ENCODE measurements around the gene OR2Y1. TPM values are rescaled to one million over a fixed set of nuclear protein-coding genes. Genes with fewer than 3 reads are reported as not detected.

OR2Y1 gene
- total and polyA plus RNA-seq, 2 of the 13 experiments (the other 11 are each of a cell fraction or from before 2014, with no cell fraction given): not detected

DNA sequence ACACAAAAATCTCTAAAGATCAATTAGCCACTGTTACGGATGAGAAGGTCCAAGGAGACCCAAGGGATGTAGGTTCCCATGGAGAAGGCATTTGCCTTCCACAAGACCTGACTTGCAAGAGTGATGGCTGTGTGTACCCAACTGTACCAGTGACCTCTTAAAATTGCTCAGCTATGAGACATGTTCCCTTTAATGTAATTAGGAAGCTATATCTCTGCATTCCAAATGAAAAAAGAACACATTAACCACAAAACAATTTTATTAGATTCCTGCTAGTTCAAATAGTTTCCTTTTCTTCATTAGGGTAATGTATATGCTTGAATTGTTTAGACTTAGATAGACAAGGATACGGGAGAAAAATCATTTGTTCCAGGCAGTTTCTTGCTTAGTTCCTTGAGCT, 3.3 kb downstream of the OR2Y1 start:
- POLR2A ChIA-PET: no interaction called here
- no peaks in the 10 kb centered on the region for H3K36me3 ChIP-seq (replicated peaks in 1 of 2; ENCODE audit: control insufficient read depth in 1 of 2, insufficient read depth in 2 of 2, low read length in 2 of 2)
- no peak overlapping the region for H3K9ac ChIP-seq (ENCODE audit: insufficient read depth, low read depth, low read length)
- no TSS peak for BruUV-seq (replicated peaks)
- TF ChIP-seq, protein P1, sequence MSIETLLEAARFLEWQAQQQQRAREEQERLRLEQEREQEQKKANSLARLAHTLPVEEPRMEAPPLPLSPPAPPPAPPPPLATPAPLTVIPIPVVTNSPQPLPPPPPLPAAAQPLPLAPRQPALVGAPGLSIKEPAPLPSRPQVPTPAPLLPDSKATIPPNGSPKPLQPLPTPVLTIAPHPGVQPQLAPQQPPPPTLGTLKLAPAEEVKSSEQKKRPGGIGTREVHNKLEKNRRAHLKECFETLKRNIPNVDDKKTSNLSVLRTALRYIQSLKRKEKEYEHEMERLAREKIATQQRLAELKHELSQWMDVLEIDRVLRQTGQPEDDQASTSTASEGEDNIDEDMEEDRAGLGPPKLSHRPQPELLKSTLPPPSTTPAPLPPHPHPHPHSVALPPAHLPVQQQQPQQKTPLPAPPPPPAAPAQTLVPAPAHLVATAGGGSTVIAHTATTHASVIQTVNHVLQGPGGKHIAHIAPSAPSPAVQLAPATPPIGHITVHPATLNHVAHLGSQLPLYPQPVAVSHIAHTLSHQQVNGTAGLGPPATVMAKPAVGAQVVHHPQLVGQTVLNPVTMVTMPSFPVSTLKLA (IDR thresholded peaks at IDR 0.05): no peak
- TF ChIP-seq ARNTL (CRISPR knock-in tag; IDR thresholded peaks at IDR 0.05) (no peak), TAF1 (CRISPR knock-in tag; IDR thresholded peaks at IDR 0.05) (no peak)
- no peak overlapping the region for H2AFZ ChIP-seq (ENCODE audit: low read length)
- intact Hi-C loops (cut with micrococcal nuclease; ENCODE audit: unreplicated experiment): no loop called here
- in situ Hi-C loops (cut with HindIII; ENCODE audit: extremely low pct_ligation_motif_present, low pct_unique_long_range_greater_than_20kb): no loop called here
- no peak overlapping the region for H3K4me2 ChIP-seq (ENCODE audit: low read depth, low read length)
- H3K4me3 ChIP-seq (replicated peaks in 1 of 3; ENCODE audit: insufficient read depth in 1 of 3, low read depth in 2 of 3, low read length in 3 of 3): no peak overlapping the region
- ATAC-seq (no peak), FAIRE-seq (no peak), DNase-seq (ENCODE audit: low spot score) (no peak)
- CTCF ChIA-PET (ENCODE audit: low intra/inter-chr PET ratio, low total read pairs): no interaction called here
- peaks cover 0 to 27% of the 10 kb centered on the region in 2 experiments; a peak in 3 of 5 replicates for H3K27me3 ChIP-seq (ENCODE audit: control insufficient read depth in 1 of 2, insufficient read depth in 2 of 2, low read length in 2 of 2)
- H3K27ac ChIP-seq (ENCODE audit: extremely low read length, insufficient read depth, low read length): no peak overlapping the region
- no peaks in the 10 kb centered on the region for H3K9me3 ChIP-seq (ENCODE audit: low read length)
- WGBS (ENCODE audit: low lambda C conversion rate): 11% methylated on average over 2 of the region's 2 CpGs
- no peaks in the 10 kb centered on the region for H3K79me2 ChIP-seq (ENCODE audit: insufficient read depth, low read length)
- H4K20me1 ChIP-seq (ENCODE audit: insufficient read depth, low read length): no peaks in the 10 kb centered on the region
- no peaks in the 10 kb centered on the region for H3K4me1 ChIP-seq (ENCODE audit: insufficient read depth, low read length)

GRCh38 chr5:180724944-180725343, 14.9 kb downstream of the OR2Y1 start:
- POLR2A ChIA-PET: no interaction called here
- in situ Hi-C loops (cut with HindIII; ENCODE audit: extremely low pct_ligation_motif_present, low pct_unique_long_range_greater_than_20kb): no loop called here
- 49% methylated on average over 8 of the region's 8 CpGs for WGBS (ENCODE audit: low lambda C conversion rate)
- TF ChIP-seq ZNF232 (CRISPR knock-in tag; IDR thresholded peaks at IDR 0.05; ENCODE audit: borderline replicate concordance): no peak
- no peak for TF ChIP-seq SIN3B (IDR thresholded peaks at IDR 0.05; ENCODE audit: low read length)
- TF ChIP-seq, protein P2, sequence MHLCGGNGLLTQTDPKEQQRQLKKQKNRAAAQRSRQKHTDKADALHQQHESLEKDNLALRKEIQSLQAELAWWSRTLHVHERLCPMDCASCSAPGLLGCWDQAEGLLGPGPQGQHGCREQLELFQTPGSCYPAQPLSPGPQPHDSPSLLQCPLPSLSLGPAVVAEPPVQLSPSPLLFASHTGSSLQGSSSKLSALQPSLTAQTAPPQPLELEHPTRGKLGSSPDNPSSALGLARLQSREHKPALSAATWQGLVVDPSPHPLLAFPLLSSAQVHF (CRISPR knock-in tag; IDR thresholded peaks at IDR 0.05): no peak
- no peak for TF ChIP-seq ZNF225 (CRISPR knock-in tag; IDR thresholded peaks at IDR 0.05)
- no peak for TF ChIP-seq ZNF512B (CRISPR knock-in tag; IDR thresholded peaks at IDR 0.05; ENCODE audit: borderline replicate concordance)
- TF ChIP-seq KLF9 (CRISPR knock-in tag; IDR thresholded peaks at IDR 0.05; ENCODE audit: low read depth): no peak
- TF ChIP-seq NR2C2 (CRISPR knock-in tag; IDR thresholded peaks at IDR 0.05; ENCODE audit: borderline replicate concordance): no peak
- no peak for TF ChIP-seq CSRNP2 (CRISPR knock-in tag; conservative IDR thresholded peaks at IDR 0.05; ENCODE audit: low read depth)

More at GRCh38 chr5:180724944-180725343, 14.9 kb downstream of the OR2Y1 start:
- DNase-seq (ENCODE audit: low spot score) (no peak), ATAC-seq (no peak), FAIRE-seq (no peak)
- Histone ChIP-seq H3K9me3 (ENCODE audit: low read length) (no peaks in the 10 kb centered on the region), H3K9ac (ENCODE audit: insufficient read depth, low read depth, low read length) (no peak overlapping the region), H3K27ac (ENCODE audit: extremely low read length, insufficient read depth, low read length) (no peak overlapping the region), H3K4me2 (ENCODE audit: low read depth, low read length) (no peak overlapping the region), H3K4me1 (ENCODE audit: insufficient read depth, low read length) (no peaks in the 10 kb centered on the region), H3K79me2 (ENCODE audit: insufficient read depth, low read length) (no peaks in the 10 kb centered on the region), H3K4me3 (replicated peaks in 1 of 3; ENCODE audit: insufficient read depth in 1 of 3, low read depth in 2 of 3, low read length in 3 of 3) (no peak overlapping the region), H2AFZ (ENCODE audit: low read length) (no peak overlapping the region), H4K20me1 (ENCODE audit: insufficient read depth, low read length) (no peaks in the 10 kb centered on the region), H3K27me3 (ENCODE audit: control insufficient read depth in 1 of 2, insufficient read depth in 2 of 2, low read length in 2 of 2) (peaks cover 0 to 3% of the 10 kb centered on the region in 2 experiments; a peak in 2 of 5 replicates), H3K36me3 (replicated peaks in 1 of 2; ENCODE audit: control insufficient read depth in 1 of 2, insufficient read depth in 2 of 2, low read length in 2 of 2) (no peaks in the 10 kb centered on the region)
- CTCF ChIA-PET (ENCODE audit: low intra/inter-chr PET ratio, low total read pairs): no interaction called here
- intact Hi-C loops (cut with micrococcal nuclease; ENCODE audit: unreplicated experiment): no loop called here
- no TSS peak for BruUV-seq (replicated peaks)
